IPS DF 6.9 (cell line): ENCODE measurements around the gene DOP1B.

Source experiments
- DNase-seq: peaks from one replicate; pipeline ENCODE4 v3.0.0-alpha.2; 2013; ENCODE audit warnings: low read depth, low spot score
- H3K27ac ChIP-seq: one replicate; pipeline ENCODE4 v1.5.1; 2013; ENCODE audit warnings: low read length, control low read depth
- H3K27me3 ChIP-seq: 2 replicates; pipeline ENCODE4 v1.6.1; 2013; ENCODE audit warnings: mild to moderate bottlenecking, low read length; ENCODE audit not compliant: control insufficient read depth, insufficient read depth
- H3K36me3 ChIP-seq: 2 replicates; pipeline ENCODE4 v1.6.1; 2013; ENCODE audit warnings: low read length; ENCODE audit not compliant: control insufficient read depth, insufficient read depth
- H3K4me1 ChIP-seq: 2 replicates; pipeline ENCODE4 v1.6.1; 2013; ENCODE audit warnings: low read length; ENCODE audit not compliant: control insufficient read depth, insufficient read depth
- H3K4me3 ChIP-seq: 2 replicates; pipeline ENCODE4 v1.5.1; 2013; ENCODE audit warnings: mild to moderate bottlenecking, low read length
- H3K9me3 ChIP-seq: 2 replicates; pipeline ENCODE4 v1.6.1; 2013; ENCODE audit warnings: low read length, inconsistent platforms; ENCODE audit not compliant: control insufficient read depth, insufficient read depth
- WGBS: extraction: QIAGEN DNeasy Blood & Tissue Kit; methylation state at CpG from one replicate; pipeline ENCODE4 v1.1.7; 2013; ENCODE audit warnings: mixed read lengths, missing lambda C conversion rate; ENCODE audit not compliant: insufficient read length, insufficient coverage; 5-methylcytosine and 5-hydroxymethylcytosine counted together

Gene DOP1B

GRCh38 chr21:36202726-36203602 lies 46.3 kb downstream of the DOP1B start:
- H3K27me3 ChIP-seq: no peaks in the 10 kb centered on the region
- DNase-seq: no peak
- no peak overlapping the region for H3K4me3 ChIP-seq
- no peak overlapping the region for H3K27ac ChIP-seq
- H3K9me3 ChIP-seq: no peaks in the 10 kb centered on the region
- H3K4me1 ChIP-seq: no peaks in the 10 kb centered on the region
- WGBS: no CpG with 5 or more reads among the region's 10 CpGs
- H3K36me3 ChIP-seq: no peaks in the 10 kb centered on the region

GRCh38 chr21:36203603-36203889 lies 46.9 kb downstream of the DOP1B start:
- no peaks in the 10 kb centered on the region for H3K4me1 ChIP-seq
- H3K9me3 ChIP-seq: no peaks in the 10 kb centered on the region
- H3K4me3 ChIP-seq: no peak overlapping the region
- H3K36me3 ChIP-seq: no peaks in the 10 kb centered on the region
- WGBS: no CpG with 5 or more reads among the region's 1 CpG
- DNase-seq: no peak
- H3K27ac ChIP-seq: no peak overlapping the region
- H3K27me3 ChIP-seq: no peaks in the 10 kb centered on the region

GRCh38 chr21:36204980-36205379 lies 48.4 kb downstream of the DOP1B start:
- DNase-seq: no peak
- Histone ChIP-seq H3K27me3 (no peaks in the 10 kb centered on the region), H3K27ac (no peak overlapping the region), H3K9me3 (no peaks in the 10 kb centered on the region), H3K36me3 (no peaks in the 10 kb centered on the region), H3K4me3 (no peak overlapping the region), H3K4me1 (0 out of 2 replicates have a peak, but pooled peaks cover 2% of the 10 kb centered on the region)
- no CpG with 5 or more reads among the region's 6 CpGs for WGBS

- Histone ChIP-seq H3K27me3 (no peaks in the 10 kb centered on the region), H3K4me3 (no peak overlapping the region), H3K9me3 (no peaks in the 10 kb centered on the region), H3K36me3 (no peaks in the 10 kb centered on the region), H3K27ac (no peak overlapping the region), H3K4me1 (0 out of 2 replicates have a peak, but pooled peaks cover 3% of the 10 kb centered on the region)
- no CpG with 5 or more reads among the region's 5 CpGs for WGBS
- no peak for DNase-seq
Observed at GRCh38 chr21:36205962-36206361, 49.3 kb downstream of the DOP1B start.
